Astrocyte of the hippocampus (primary cell): ENCODE measurements around the gene PPP2R2D.
A peak's percentile ranks its signal among the peaks of the same experiment; 100 is the strongest.

Source experiments
- DNase-seq: peaks from one replicate; pipeline ENCODE4 v3.0.0; 2011; ENCODE audit warnings: low read depth, low spot score

PPP2R2D gene

GRCh38 chr10:131996466-131997365 lies 95.9 kb downstream of the PPP2R2D start:
- no peak for DNase-seq

GRCh38 chr10:131997366-131998049 lies 96.7 kb downstream of the PPP2R2D start:
- peak; percentile 61 for DNase-seq

- no peak for DNase-seq
Observed at GRCh38 chr10:131998050-131998844, 97.4 kb downstream of the PPP2R2D start.

- DNase-seq = no peak
Observed at GRCh38 chr10:131998845-131999681, 98.3 kb downstream of the PPP2R2D start.

GRCh38 chr10:132001238-132001972 lies 100.6 kb downstream of the PPP2R2D start:
- no peak for DNase-seq

GRCh38 chr10:132002004-132002403 lies 101.2 kb downstream of the PPP2R2D start:
- DNase-seq = no peak

- no peak for DNase-seq
Observed at GRCh38 chr10:132003282-132003924, 102.6 kb downstream of the PPP2R2D start.

GRCh38 chr10:132004052-132004451 lies 103.2 kb downstream of the PPP2R2D start:
- no peak for DNase-seq

GRCh38 chr10:132005147-132005546 lies 104.3 kb downstream of the PPP2R2D start:
- DNase-seq = no peak

- DNase-seq = no peak
Observed at GRCh38 chr10:132006966-132007365, 106.2 kb downstream of the PPP2R2D start.

- no peak for DNase-seq
Observed at GRCh38 chr10:132007681-132008080, 106.9 kb downstream of the PPP2R2D start.
